ENCODE results near the gene HLA-E. TPM values are rescaled to one million over a fixed set of nuclear protein-coding genes. Genes with fewer than 3 reads are reported as not detected.

Gene HLA-E
- total and polyA plus RNA-seq, 10 of the 15 experiments (the other 5 are each of a cell fraction or from before 2014, with no cell fraction given): 35.1 to 483 (median 267) TPM

DNA sequence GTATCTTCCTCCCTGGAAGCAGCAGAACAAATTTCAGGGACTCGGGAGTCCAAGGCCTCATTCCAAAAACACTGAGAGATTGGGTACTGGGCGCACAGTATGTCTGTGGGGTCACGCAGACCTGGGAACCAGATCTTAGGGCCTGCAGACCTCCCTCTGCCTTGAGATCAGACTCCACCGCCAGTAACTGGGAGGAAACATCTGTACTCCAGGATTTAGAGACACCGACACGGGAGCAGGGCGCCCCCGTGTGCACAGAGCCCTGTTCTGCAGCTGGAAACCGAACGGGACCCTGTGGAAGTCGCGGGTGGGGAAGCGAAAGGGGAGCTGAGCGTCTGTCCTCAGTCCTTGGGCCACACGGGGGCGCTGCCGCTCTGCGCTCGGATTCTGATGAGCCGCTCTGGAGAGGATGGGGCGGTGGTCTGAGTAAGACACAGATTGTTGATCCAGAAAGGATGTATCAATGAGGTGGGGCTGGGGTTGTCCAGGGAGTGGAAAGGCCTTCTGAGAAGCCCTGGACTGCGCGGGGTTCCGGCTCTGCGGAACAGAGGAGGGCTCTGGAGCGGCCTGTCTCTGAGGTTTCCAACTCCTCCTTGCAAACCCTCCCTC is 35.7 kb upstream of the HLA-E start:
- Histone ChIP-seq H3K9ac (ENCODE audit: control insufficient read depth, insufficient read depth, low read length) (no peak overlapping the region), H3K4me2 (ENCODE audit: control insufficient read depth, insufficient read depth) (no peak overlapping the region), H2AFZ (ENCODE audit: control insufficient read depth, low read depth, low read length) (no peak overlapping the region), H3K79me2 (ENCODE audit: control insufficient read depth, insufficient read depth, low read length) (no peaks in the 10 kb centered on the region), H4K20me1 (ENCODE audit: control insufficient read depth, insufficient read depth) (peaks cover 3% of the 10 kb centered on the region; the same call in 1 of the 2 replicates), H3K4me1 (ENCODE audit: control insufficient read depth, insufficient read depth, low read length) (peaks cover 18% of the 10 kb centered on the region), H3K9me3 (replicated peaks; ENCODE audit: control insufficient read depth, insufficient read depth, low read length) (no peaks in the 10 kb centered on the region; the same call in 2 of the 3 replicates), H3K27me3 (replicated peaks in 1 of 2; ENCODE audit: control insufficient read depth in 2 of 2, insufficient read depth in 2 of 2, low read length in 1 of 2) (peaks cover 13 to 23% of the 10 kb centered on the region in 2 experiments), H3K36me3 (ENCODE audit: control insufficient read depth in 2 of 2, insufficient read depth in 2 of 2, low read length in 1 of 2) (no peaks in the 10 kb centered on the region), H3K27ac (ENCODE audit: control insufficient read depth, insufficient read depth) (no peak overlapping the region), H3K4me3 (no peak overlapping the region)
- FAIRE-seq (peak; percentile 64), ATAC-seq (peak; percentile 94), DNase-seq (ENCODE audit: low read depth, low spot score) (no peak)
- ChIA-PET SMC1A (ENCODE audit: uncharacterized antibody, unreplicated experiment) (interaction anchor here (0.5 to 1.4 kb wide), 9 partner anchors 15 to 462 kb away, joined by 3 to 4 read pairs (median 3); no protein-coding TSS in a partner anchor), CTCF (interaction anchor here (0.7 to 2.8 kb wide), 42 partner anchors 10 to 459 kb away, joined by 3 to 19 read pairs (median 4); partner anchors contain the start of gene TRIM26), RAD21 (ENCODE audit: unreplicated experiment) (interaction anchor here (0.6 to 1.5 kb wide), 15 partner anchors 10 to 634 kb away, joined by 3 to 8 read pairs (median 3); partner anchors contain the start of genes ABCF1 and VARS2), POLR2A (no interaction called here)
- TF ChIP-seq BRCA1 (IDR thresholded peaks at IDR 0.05; ENCODE audit: low read depth, low read length): no peak
- 0 out of 2 replicates have a peak, but pooled peaks have one; percentile 48 for TF ChIP-seq RB1 (IDR thresholded peaks at IDR 0.05; ENCODE audit: borderline replicate concordance)
- no peak for TF ChIP-seq SMARCA5 (IDR thresholded peaks at IDR 0.05)
- TF ChIP-seq RAD21 (IDR thresholded peaks at IDR 0.05; ENCODE audit: insufficient read depth, low read depth, low read length): peak; percentile 53
- peak; percentile 71 for TF ChIP-seq IKZF1 (conservative IDR thresholded peaks at IDR 0.05)
- TF ChIP-seq CTCF (IDR thresholded peaks at IDR 0.05 in 2 of 3, conservative IDR thresholded peaks at IDR 0.05 in 1 of 3; ENCODE audit: control insufficient read depth in 2 of 3, extremely low read depth in 1 of 3, insufficient read depth in 1 of 3, low read depth in 3 of 3, low read length in 3 of 3): peak; percentile 54 to 78 (median 65)
- no peak for TF ChIP-seq ZNF622 (IDR thresholded peaks at IDR 0.05)
- 0 out of 2 replicates have a peak, but pooled peaks have one; percentile 21 for TF ChIP-seq CREM (IDR thresholded peaks at IDR 0.05; ENCODE audit: low read depth)
- peak; percentile 43; the same call in 1 of the 2 replicates for TF ChIP-seq SMC3 (IDR thresholded peaks at IDR 0.05; ENCODE audit: borderline replicate concordance, low read length)
- peak; percentile 32; the same call in 1 of the 2 replicates for TF ChIP-seq SPI1 (IDR thresholded peaks at IDR 0.05; ENCODE audit: borderline replicate concordance, insufficient read depth, low read depth, low read length)
- no peak for TF ChIP-seq SIX5 (IDR thresholded peaks at IDR 0.05; ENCODE audit: low read depth, low read length, severe bottlenecking)
- TF ChIP-seq BHLHE40 (IDR thresholded peaks at IDR 0.05; ENCODE audit: borderline replicate concordance in 1 of 2, low read depth in 2 of 2, low read length in 1 of 2): peak in 1 of 2 experiments; percentile 20; a peak in 1 of 4 replicates
- TF ChIP-seq IRF4 (IDR thresholded peaks at IDR 0.05; ENCODE audit: low read depth, low read length): no peak
- TF ChIP-seq KDM1A (IDR thresholded peaks at IDR 0.05; ENCODE audit: borderline replicate concordance): no peak
- no peak for TF ChIP-seq MAX (IDR thresholded peaks at IDR 0.05; ENCODE audit: low read depth, low read length)
- TF ChIP-seq IKZF2 (IDR thresholded peaks at IDR 0.05): peak in 1 of 2 experiments; percentile 41; a peak in 1 of 4 replicates
- intact Hi-C loops (cut with micrococcal nuclease; ENCODE audit: unreplicated experiment): loop anchor here (5.0 kb wide), 1 partner anchor 41 kb away; no protein-coding TSS in a partner anchor
- BruUV-seq (replicated peaks): no TSS peak
- in situ Hi-C loops (cut with MboI): no loop called here
- WGBS (ENCODE audit: insufficient coverage, insufficient replicate concordance, low lambda C conversion rate, missing lambda C conversion rate): 3% methylated on average over 20 of the region's 26 CpGs

All from GM12878 (cell line).